Naive thymus-derived CD4-positive, alpha-beta T cell (primary cell): Measurements from ENCODE around the gene AP2A1. TPM values are rescaled to one million over a fixed set of nuclear protein-coding genes. Genes with fewer than 3 reads are reported as not detected.

ENCODE experiments used
- ATAC-seq: fragments of 150-1000 bp; cut with Tn5 transposase; 2 replicates; pipeline ENCODE4 v1.10.0; 2021; ENCODE audit warnings: mild to moderate bottlenecking, moderate library complexity
- CTCF ChIA-PET: fragments of 350-600 bp; sonication (Branson Sonifier 250); formaldehyde crosslinking; loops from one replicate; lab custom pipeline; 2021; ENCODE audit warnings: antibody characterized with exemption; lab: Charles Lee
- POLR2A ChIA-PET: fragments of 350-600 bp; sonication (Branson Sonifier 250); formaldehyde crosslinking; loops from one replicate; lab custom pipeline; 2021; ENCODE audit warnings: antibody characterized with exemption, inconsistent platforms; lab: Charles Lee
- DNase-seq, 9 donors: peaks; one replicate each; pipeline versions ENCODE4 v3.0.0 to v3.0.0-alpha.2; 2020 to 2022; ENCODE audit warnings: mixed read lengths in 1 of 9
- H3K27ac ChIP-seq: one replicate; pipeline ENCODE4 v1.7.0; 2013; ENCODE audit warnings: mild to moderate bottlenecking, low read depth, low read length, moderate library complexity
- H3K27me3 ChIP-seq, 2 donors: one replicate each; pipeline ENCODE4 v1.7.0; 2013; ENCODE audit warnings: low read length in 2 of 2, mild to moderate bottlenecking in 2 of 2, moderate library complexity in 2 of 2; ENCODE audit not compliant: control insufficient read depth in 2 of 2, insufficient read depth in 2 of 2
- H3K36me3 ChIP-seq, 3 experiments: 1 replicate in 2 of 3; 2 replicates in 1 of 3; pipeline ENCODE4 v1.7.0; 2013; ENCODE audit warnings: low read length in 3 of 3, mild to moderate bottlenecking in 3 of 3, moderate library complexity in 1 of 3; ENCODE audit not compliant: insufficient read depth in 3 of 3, control insufficient read depth in 2 of 3
- H3K4me1 ChIP-seq, 2 donors: one replicate each; pipeline ENCODE4 v1.7.0; 2013; ENCODE audit warnings: low read length in 2 of 2, mild to moderate bottlenecking in 2 of 2, moderate library complexity in 1 of 2; ENCODE audit not compliant: control insufficient read depth in 2 of 2, insufficient read depth in 2 of 2
- H3K4me3 ChIP-seq: 2 replicates; pipeline ENCODE4 v1.7.0; 2013; ENCODE audit warnings: mild to moderate bottlenecking, low read length
- H3K9me3 ChIP-seq, 3 experiments: 1 replicate in 2 of 3; 2 replicates in 1 of 3; pipeline ENCODE4 v1.7.0; 2013; ENCODE audit warnings: low read length in 3 of 3; ENCODE audit not compliant: control insufficient read depth in 2 of 3
- H3K27ac Mint-ChIP-seq, 9 donors: one replicate each; pipeline ENCODE4 v1.8.0; 2020 to 2022; ENCODE audit warnings: mixed read lengths in 9 of 9, mild to moderate bottlenecking in 8 of 9, moderate library complexity in 5 of 9, inconsistent platforms in 2 of 9
- H3K27me3 Mint-ChIP-seq, 5 donors: one replicate each; pipeline ENCODE4 v1.8.0; 2021 to 2022; ENCODE audit warnings: mixed read lengths in 5 of 5, mild to moderate bottlenecking in 1 of 5
- H3K36me3 Mint-ChIP-seq, 5 donors: one replicate each; pipeline ENCODE4 v1.8.0; 2020 to 2022; ENCODE audit warnings: mixed read lengths in 5 of 5, mild to moderate bottlenecking in 3 of 5, inconsistent platforms in 1 of 5
- H3K4me1 Mint-ChIP-seq, 7 donors: one replicate each; pipeline ENCODE4 v1.8.0; 2020 to 2022; ENCODE audit warnings: mixed read lengths in 7 of 7, mild to moderate bottlenecking in 3 of 7, inconsistent platforms in 1 of 7
- H3K4me3 Mint-ChIP-seq, 10 donors: one replicate each; pipeline ENCODE4 v1.8.0; 2020 to 2022; ENCODE audit warnings: mild to moderate bottlenecking in 10 of 10, mixed read lengths in 10 of 10, moderate library complexity in 6 of 10, inconsistent platforms in 2 of 10
- H3K9me3 Mint-ChIP-seq, 11 donors: one replicate each; pipeline ENCODE4 v1.8.0; 2020 to 2022; ENCODE audit warnings: mixed read lengths in 11 of 11, mild to moderate bottlenecking in 4 of 11, inconsistent platforms in 1 of 11, moderate library complexity in 1 of 11
- intact Hi-C, 2 donors: fragments of 100-400 bp; cut with micrococcal nuclease; formaldehyde crosslinking; loops; one replicate each; pipeline ENCODE4 v1.15.1; 2023
- polyA plus RNA-seq, 2 donors: library from polyadenylated mRNA; unstranded; fragments of 300-500 nt; fragmentation: Illumina TruSeq; gene quantifications; one replicate each; pipeline ENCODE4 v1.2.3, GENCODE V29; 2021
- total RNA-seq, 6 experiments: library from RNA in 5 of 6; stranded (reverse) in 5 of 6; gene quantifications; 1 replicate in 5 of 6; 2 replicates in 1 of 6; pipeline ENCODE4 v1.2.3 and lab custom pipeline; 2021 to 2026

The AP2A1 gene
- total and polyA plus RNA-seq, 7 experiments from 2014 or later = 3.8 to 83.3 (median 52.7) TPM

DNA sequence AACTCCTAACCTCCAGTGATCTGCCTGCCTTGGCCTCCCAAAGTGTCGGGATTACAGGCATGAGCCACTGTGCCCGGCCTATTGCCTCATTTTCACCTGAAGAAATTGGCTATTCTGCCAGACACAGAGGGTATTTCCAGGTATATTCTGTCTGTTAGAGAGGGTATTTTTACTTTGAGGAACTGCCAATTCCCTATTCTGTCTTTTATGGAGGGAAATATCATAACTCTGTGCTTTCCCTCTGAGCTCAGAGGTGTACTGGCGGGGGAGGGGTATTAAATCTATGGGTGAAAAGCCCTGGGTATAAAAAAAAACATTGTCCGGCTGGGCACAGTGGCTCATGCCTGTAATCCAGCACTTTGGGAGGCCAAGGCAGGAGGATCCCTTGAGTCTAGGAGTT, 28.5 kb upstream of the AP2A1 start:
- H3K27me3 Mint-ChIP-seq = no peaks in the 10 kb centered on the region
- H3K36me3 ChIP-seq = no peaks in the 10 kb centered on the region
- peaks cover 0 to 3% (median 0%) of the 10 kb centered on the region in 5 donors for H3K36me3 Mint-ChIP-seq
- DNase-seq (no peak), ATAC-seq (no peak)
- no peaks in the 10 kb centered on the region for H3K27me3 ChIP-seq
- H3K4me3 Mint-ChIP-seq = no peak overlapping the region
- no peak overlapping the region for H3K27ac Mint-ChIP-seq
- H3K4me1 ChIP-seq = no peaks in the 10 kb centered on the region
- H3K4me1 Mint-ChIP-seq = peaks cover 3 to 10% (median 5%) of the 10 kb centered on the region in 7 donors
- H3K9me3 Mint-ChIP-seq = no peaks in the 10 kb centered on the region
- ChIA-PET POLR2A (no interaction called here), CTCF (interaction anchor here (0.7 kb wide), 1 partner anchor 107 kb away, joined by 3 read pairs; no protein-coding TSS in a partner anchor)
- H3K9me3 ChIP-seq = no peaks in the 10 kb centered on the region
- intact Hi-C loops = no loop called here
- no peak overlapping the region for H3K4me3 ChIP-seq
- no peak overlapping the region for H3K27ac ChIP-seq

- Mint-ChIP-seq H3K4me1 (peaks cover 3 to 10% (median 5%) of the 10 kb centered on the region in 7 donors), H3K27ac (peak overlapping the region in 1 of 9 donors; percentile 59), H3K9me3 (no peaks in the 10 kb centered on the region), H3K27me3 (no peaks in the 10 kb centered on the region), H3K36me3 (peaks cover 0 to 3% (median 0%) of the 10 kb centered on the region in 5 donors), H3K4me3 (no peak overlapping the region)
- intact Hi-C loops = no loop called here
- Histone ChIP-seq H3K36me3 (no peaks in the 10 kb centered on the region), H3K4me3 (no peak overlapping the region), H3K4me1 (no peaks in the 10 kb centered on the region), H3K27ac (no peak overlapping the region), H3K27me3 (no peaks in the 10 kb centered on the region), H3K9me3 (no peaks in the 10 kb centered on the region)
- CTCF ChIA-PET = interaction anchor here (0.7 kb wide), 1 partner anchor 106 kb away, joined by 3 read pairs; no protein-coding TSS in a partner anchor
- ATAC-seq (no peak), DNase-seq (no peak)
- POLR2A ChIA-PET = no interaction called here
Observed at GRCh38 chr19:49739098-49739497, 27.7 kb upstream of the AP2A1 start.

DNA sequence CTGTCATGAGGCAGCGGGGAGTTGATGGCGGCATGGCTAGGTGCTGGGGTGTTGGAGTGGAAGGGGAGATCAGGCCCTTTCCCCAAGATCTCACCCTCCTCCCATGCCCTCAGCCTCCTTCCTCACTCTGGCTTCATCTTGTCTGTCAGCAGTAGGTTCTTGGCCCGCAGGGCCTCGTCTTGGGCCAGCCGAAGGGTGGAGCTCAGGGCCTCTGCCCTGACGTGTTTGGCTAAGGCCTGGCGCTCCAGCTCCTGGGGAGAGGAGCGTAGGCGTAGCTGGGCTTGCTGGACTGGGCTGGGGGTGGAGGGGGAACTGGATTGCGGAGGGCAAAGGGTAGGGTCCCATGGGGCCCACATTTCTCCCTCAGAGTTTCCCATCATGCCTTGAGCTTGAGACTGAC, 26.9 kb upstream of the AP2A1 start:
- DNase-seq (no peak), ATAC-seq (no peak)
- H3K9me3 ChIP-seq = no peaks in the 10 kb centered on the region
- no peaks in the 10 kb centered on the region for H3K27me3 ChIP-seq
- Mint-ChIP-seq H3K27ac (no peak overlapping the region), H3K9me3 (no peaks in the 10 kb centered on the region), H3K4me1 (peaks cover 3 to 10% (median 5%) of the 10 kb centered on the region in 7 donors), H3K27me3 (no peaks in the 10 kb centered on the region), H3K4me3 (no peak overlapping the region), H3K36me3 (peaks cover 0 to 3% (median 0%) of the 10 kb centered on the region in 5 donors)
- H3K27ac ChIP-seq = no peak overlapping the region
- no peaks in the 10 kb centered on the region for H3K36me3 ChIP-seq
- ChIA-PET CTCF (interaction anchor here (0.5 kb wide), 1 partner anchor 344 kb away, joined by 4 read pairs; no protein-coding TSS in a partner anchor), POLR2A (no interaction called here)
- H3K4me3 ChIP-seq = no peak overlapping the region
- intact Hi-C loops = no loop called here
- H3K4me1 ChIP-seq = no peaks in the 10 kb centered on the region

- no peaks in the 10 kb centered on the region for H3K27me3 ChIP-seq
- no peak overlapping the region for H3K27ac ChIP-seq
- ChIA-PET POLR2A (no interaction called here), CTCF (interaction anchor here (0.7 kb wide), 1 partner anchor 25 kb away, joined by 3 read pairs; no protein-coding TSS in a partner anchor)
- H3K27ac Mint-ChIP-seq = no peak overlapping the region
- no peaks in the 10 kb centered on the region for H3K36me3 ChIP-seq
- DNase-seq (no peak), ATAC-seq (no peak)
- H3K4me1 Mint-ChIP-seq = peaks cover 3 to 10% (median 8%) of the 10 kb centered on the region in 7 donors
- no peaks in the 10 kb centered on the region for H3K9me3 ChIP-seq
- H3K36me3 Mint-ChIP-seq = peaks cover 0 to 3% (median 0%) of the 10 kb centered on the region in 5 donors
- peaks cover 0 to 2% (median 0%) of the 10 kb centered on the region in 11 donors for H3K9me3 Mint-ChIP-seq
- intact Hi-C loops = no loop called here
- no peak overlapping the region for H3K4me3 Mint-ChIP-seq
- H3K4me3 ChIP-seq = no peak overlapping the region
- H3K4me1 ChIP-seq = no peaks in the 10 kb centered on the region
- H3K27me3 Mint-ChIP-seq = no peaks in the 10 kb centered on the region
Observed at GRCh38 chr19:49741210-49741844, 25.5 kb upstream of the AP2A1 start.

- no peaks in the 10 kb centered on the region for H3K27me3 Mint-ChIP-seq
- POLR2A ChIA-PET = no interaction called here
- intact Hi-C loops = no loop called here
- no peak overlapping the region for H3K27ac Mint-ChIP-seq
- Histone ChIP-seq H3K4me1 (no peaks in the 10 kb centered on the region), H3K36me3 (no peaks in the 10 kb centered on the region), H3K9me3 (no peaks in the 10 kb centered on the region), H3K27me3 (no peaks in the 10 kb centered on the region), H3K27ac (no peak overlapping the region), H3K4me3 (no peak overlapping the region)
- peaks cover 0 to 8% (median 4%) of the 10 kb centered on the region in 7 donors for H3K4me1 Mint-ChIP-seq
- DNase-seq (no peak), ATAC-seq (no peak)
- CTCF ChIA-PET = no interaction called here
- peaks cover 0 to 2% (median 0%) of the 10 kb centered on the region in 11 donors for H3K9me3 Mint-ChIP-seq
- no peak overlapping the region for H3K4me3 Mint-ChIP-seq
- H3K36me3 Mint-ChIP-seq = peaks cover 0 to 3% (median 0%) of the 10 kb centered on the region in 5 donors
Observed at GRCh38 chr19:49744946-49745381, 21.8 kb upstream of the AP2A1 start.

DNA sequence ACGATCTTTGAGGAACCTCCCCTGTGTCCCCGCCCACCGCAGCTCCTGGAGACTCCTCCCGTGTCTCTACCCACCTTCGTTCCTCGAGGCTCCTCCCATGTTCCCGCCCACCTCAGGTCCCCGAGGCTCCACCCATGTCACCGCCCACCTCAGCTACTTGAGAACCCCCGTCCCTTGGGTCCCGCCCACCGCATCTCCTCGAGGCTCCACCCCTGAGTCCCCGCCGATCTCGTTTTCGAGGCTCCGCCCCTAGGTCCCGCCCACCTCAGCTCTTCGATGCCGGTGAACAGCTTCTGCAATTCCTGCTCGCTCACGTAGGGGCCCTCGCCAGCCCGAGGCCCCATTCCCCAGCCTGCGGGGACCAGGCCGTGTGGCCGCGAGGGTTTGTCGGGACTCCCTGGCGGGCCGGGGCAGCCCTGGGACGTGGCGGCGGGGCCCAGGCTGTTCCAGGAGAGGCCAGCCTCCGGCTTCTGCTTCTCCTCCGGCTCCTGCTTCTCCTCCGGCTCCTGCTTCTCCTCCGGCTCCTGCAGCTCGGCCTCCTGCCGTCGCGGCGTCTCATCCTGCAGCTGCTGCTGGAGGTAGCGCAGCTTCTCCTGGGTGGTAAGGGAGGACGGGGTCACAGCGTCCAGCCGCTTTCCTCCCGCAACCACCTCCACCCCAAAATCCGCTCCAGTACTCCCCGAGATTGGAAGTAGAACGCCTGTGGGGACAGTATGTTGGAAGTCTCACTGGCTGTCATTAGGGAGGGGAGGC, 20.4 kb upstream of the AP2A1 start:
- no peaks in the 10 kb centered on the region for H3K36me3 Mint-ChIP-seq
- CTCF ChIA-PET = interaction anchor here (0.6 kb wide), 1 partner anchor 414 kb away, joined by 3 read pairs; no protein-coding TSS in a partner anchor
- H3K9me3 Mint-ChIP-seq = peaks cover 0 to 2% (median 0%) of the 10 kb centered on the region in 11 donors
- no peaks in the 10 kb centered on the region for H3K9me3 ChIP-seq
- H3K4me3 ChIP-seq = no peak overlapping the region
- no peaks in the 10 kb centered on the region for H3K27me3 ChIP-seq
- peaks cover 0 to 6% (median 0%) of the 10 kb centered on the region in 7 donors for H3K4me1 Mint-ChIP-seq
- intact Hi-C loops = no loop called here
- DNase-seq = peak in 7 of 9 donors; percentile 24 to 54 (median 33)
- H3K27me3 Mint-ChIP-seq = no peaks in the 10 kb centered on the region
- POLR2A ChIA-PET = no interaction called here
- H3K27ac ChIP-seq = no peak overlapping the region
- peak; percentile 87 for ATAC-seq
- no peaks in the 10 kb centered on the region for H3K36me3 ChIP-seq
- no peaks in the 10 kb centered on the region for H3K4me1 ChIP-seq
- H3K27ac Mint-ChIP-seq = no peak overlapping the region
- H3K4me3 Mint-ChIP-seq = peak overlapping the region in 3 of 10 donors; percentile 25 to 31 (median 29)
